CD4-positive, alpha-beta T cell (primary cell): ENCODE results near the gene PRRT1. TPM values are rescaled to one million over a fixed set of nuclear protein-coding genes. Genes with fewer than 3 reads are reported as not detected.

Experiments
- ATAC-seq: fragments of 200-7000 bp; cut with Tn5 transposase; one replicate; pipeline ENCODE4 v1.10.0; 2022; ENCODE audit warnings: mild to moderate bottlenecking; ENCODE audit not compliant: poor library complexity
- CTCF ChIA-PET: fragments of 350-600 bp; sonication (Branson Sonifier 250); formaldehyde crosslinking; loops from one replicate; lab custom pipeline; 2021; ENCODE audit warnings: antibody characterized with exemption, inconsistent platforms; lab: Charles Lee
- POLR2A ChIA-PET: fragments of 350-600 bp; sonication (Branson Sonifier 250); formaldehyde crosslinking; loops from one replicate; lab custom pipeline; 2021; ENCODE audit warnings: antibody characterized with exemption, inconsistent platforms; lab: Charles Lee
- DNase-seq, 14 experiments: peaks; one replicate each; pipeline ENCODE4 v3.0.0-alpha.2; 2013 to 2020; ENCODE audit warnings: mixed read lengths in 2 of 14
- H3K27ac ChIP-seq, 2 donors: one replicate each; pipeline versions ENCODE4 v1.5.1 to v1.7.0; 2013; ENCODE audit warnings: low read length in 2 of 2, low read depth in 1 of 2, mild to moderate bottlenecking in 1 of 2
- H3K27me3 ChIP-seq, 2 experiments: 1 replicate in 1 of 2; 2 replicates in 1 of 2; pipeline versions ENCODE4 v1.6.1 to v1.7.0; 2013; ENCODE audit warnings: low read length in 2 of 2, control low read depth in 1 of 2, mild to moderate bottlenecking in 1 of 2, moderate library complexity in 1 of 2; ENCODE audit not compliant: insufficient read depth in 2 of 2, control insufficient read depth in 1 of 2
- H3K36me3 ChIP-seq: one replicate; pipeline ENCODE4 v1.6.1; 2013; ENCODE audit warnings: low read length, control low read depth; ENCODE audit not compliant: insufficient read depth
- H3K4me1 ChIP-seq: one replicate; pipeline ENCODE4 v1.6.1; 2013; ENCODE audit warnings: low read length, control low read depth; ENCODE audit not compliant: insufficient read depth
- H3K4me3 ChIP-seq: one replicate; pipeline ENCODE4 v1.5.1; 2013; ENCODE audit warnings: mild to moderate bottlenecking, low read length, moderate library complexity
- H3K9me3 ChIP-seq, 2 experiments: 1 replicate in 1 of 2; 2 replicates in 1 of 2; pipeline versions ENCODE4 v1.6.1 to v1.7.0; 2013; ENCODE audit warnings: low read length in 2 of 2, mild to moderate bottlenecking in 2 of 2, control low read depth in 1 of 2, moderate library complexity in 1 of 2; ENCODE audit not compliant: control insufficient read depth in 1 of 2, insufficient read depth in 1 of 2
- H3K27ac Mint-ChIP-seq: one replicate; pipeline ENCODE4 v1.8.0; 2020; ENCODE audit warnings: mixed read lengths
- H3K27me3 Mint-ChIP-seq: one replicate; pipeline ENCODE4 v1.8.0; 2021; ENCODE audit warnings: mixed read lengths
- H3K36me3 Mint-ChIP-seq: one replicate; pipeline ENCODE4 v1.8.0; 2021; ENCODE audit warnings: low read depth, mixed read lengths
- H3K4me1 Mint-ChIP-seq: one replicate; pipeline ENCODE4 v1.8.0; 2021; ENCODE audit warnings: low read depth, mixed read lengths
- H3K4me3 Mint-ChIP-seq: one replicate; pipeline ENCODE4 v1.8.0; 2020; ENCODE audit warnings: mild to moderate bottlenecking, mixed read lengths
- H3K9me3 Mint-ChIP-seq: one replicate; pipeline ENCODE4 v1.8.0; 2020; ENCODE audit warnings: mixed read lengths
- intact Hi-C, 2 experiments: fragments of 100-400 bp; cut with DNase I in 1 of 2; cut with micrococcal nuclease in 1 of 2; formaldehyde crosslinking; loops; one replicate each; pipeline versions ENCODE4 v1.15.1 to v1.9.0; 2023 to 2025; cut with DNase I, micrococcal nuclease
- total RNA-seq, 174 experiments: library from RNA in 2 of 174; stranded (reverse) in 2 of 174; gene quantifications; one replicate each; pipeline ENCODE4 v1.2.3 and lab custom pipeline; 2021 to 2026
- TF ChIP-seq, protein P1 (sequence below): fragments of 200-600 bp; IDR thresholded peaks from one replicate; pipeline ENCODE4 v1.8.0; 2022; ENCODE audit warnings: antibody characterized with exemption, mild to moderate bottlenecking

The PRRT1 gene
- total RNA-seq, 2 experiments from 2014 or later, result 2.6 to 3.2 TPM

DNA sequence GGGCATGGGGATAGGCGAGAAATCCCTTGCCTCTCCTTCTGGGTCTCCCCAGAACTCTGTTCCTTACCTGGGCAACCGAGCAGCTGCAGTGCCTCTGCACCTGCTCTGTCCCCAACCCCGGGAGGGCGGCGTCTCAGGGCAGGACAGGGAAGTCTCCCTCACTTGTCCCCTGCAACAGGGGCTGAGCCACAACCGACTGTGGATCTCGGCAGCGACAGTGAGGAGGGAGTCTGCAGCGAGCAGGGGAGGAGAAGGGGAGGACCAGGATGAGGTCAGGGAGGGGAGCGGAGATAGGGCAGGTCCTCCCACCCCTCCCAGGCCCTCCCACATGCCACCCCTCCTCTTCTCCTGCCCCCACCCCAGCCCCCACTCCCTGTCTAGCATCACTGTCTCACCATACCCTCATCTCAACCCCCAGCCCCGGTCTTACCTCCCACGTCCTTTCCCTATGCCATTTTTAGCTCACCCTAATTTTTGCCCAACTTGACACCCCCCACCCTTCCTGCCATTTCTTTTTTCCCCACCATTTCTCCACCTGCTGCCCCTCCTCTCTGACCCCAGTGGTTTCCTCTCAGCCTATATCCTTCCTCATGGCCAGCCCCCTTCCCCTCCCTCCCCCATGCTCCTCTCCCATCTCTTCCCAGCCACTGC is 42.5 kb downstream of the PRRT1 start, which contains the start of gene TNXB:
TSS of gene TNXB (minus strand) at position 225 of the 651 bp plus-strand sequence. CDS start 11,140 bp downstream, outside the sequence.
- H3K4me1 Mint-ChIP-seq, result peaks cover 24% of the 10 kb centered on the region
- peak; percentile 43 for ATAC-seq
- no peaks in the 10 kb centered on the region for H3K36me3 ChIP-seq
- H3K4me3 ChIP-seq, result no peak within 1 kb of the TSS
- H3K36me3 Mint-ChIP-seq, result peaks cover 20% of the 10 kb centered on the region
- peaks cover 21% of the 10 kb centered on the region for H3K4me1 ChIP-seq
- peak within 1 kb of the TSS; percentile 58 for H3K27ac Mint-ChIP-seq
- no peak within 1 kb of the TSS for H3K27ac ChIP-seq
- intact Hi-C loops, result no loop called here
- TF ChIP-seq, protein P1, sequence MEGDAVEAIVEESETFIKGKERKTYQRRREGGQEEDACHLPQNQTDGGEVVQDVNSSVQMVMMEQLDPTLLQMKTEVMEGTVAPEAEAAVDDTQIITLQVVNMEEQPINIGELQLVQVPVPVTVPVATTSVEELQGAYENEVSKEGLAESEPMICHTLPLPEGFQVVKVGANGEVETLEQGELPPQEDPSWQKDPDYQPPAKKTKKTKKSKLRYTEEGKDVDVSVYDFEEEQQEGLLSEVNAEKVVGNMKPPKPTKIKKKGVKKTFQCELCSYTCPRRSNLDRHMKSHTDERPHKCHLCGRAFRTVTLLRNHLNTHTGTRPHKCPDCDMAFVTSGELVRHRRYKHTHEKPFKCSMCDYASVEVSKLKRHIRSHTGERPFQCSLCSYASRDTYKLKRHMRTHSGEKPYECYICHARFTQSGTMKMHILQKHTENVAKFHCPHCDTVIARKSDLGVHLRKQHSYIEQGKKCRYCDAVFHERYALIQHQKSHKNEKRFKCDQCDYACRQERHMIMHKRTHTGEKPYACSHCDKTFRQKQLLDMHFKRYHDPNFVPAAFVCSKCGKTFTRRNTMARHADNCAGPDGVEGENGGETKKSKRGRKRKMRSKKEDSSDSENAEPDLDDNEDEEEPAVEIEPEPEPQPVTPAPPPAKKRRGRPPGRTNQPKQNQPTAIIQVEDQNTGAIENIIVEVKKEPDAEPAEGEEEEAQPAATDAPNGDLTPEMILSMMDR, result no peak
- H3K27me3 Mint-ChIP-seq, result peaks cover 17% of the 10 kb centered on the region
- H3K9me3 ChIP-seq, result no peaks in the 10 kb centered on the region
- DNase-seq, result peak in 1 of 14 experiments; percentile 27
- CTCF ChIA-PET, result no interaction called here
- H3K4me3 Mint-ChIP-seq, result no peak within 1 kb of the TSS
- peaks cover 5% of the 10 kb centered on the region in 2 experiments for H3K27me3 ChIP-seq
- H3K9me3 Mint-ChIP-seq, result no peaks in the 10 kb centered on the region
- POLR2A ChIA-PET, result no interaction called here

DNA sequence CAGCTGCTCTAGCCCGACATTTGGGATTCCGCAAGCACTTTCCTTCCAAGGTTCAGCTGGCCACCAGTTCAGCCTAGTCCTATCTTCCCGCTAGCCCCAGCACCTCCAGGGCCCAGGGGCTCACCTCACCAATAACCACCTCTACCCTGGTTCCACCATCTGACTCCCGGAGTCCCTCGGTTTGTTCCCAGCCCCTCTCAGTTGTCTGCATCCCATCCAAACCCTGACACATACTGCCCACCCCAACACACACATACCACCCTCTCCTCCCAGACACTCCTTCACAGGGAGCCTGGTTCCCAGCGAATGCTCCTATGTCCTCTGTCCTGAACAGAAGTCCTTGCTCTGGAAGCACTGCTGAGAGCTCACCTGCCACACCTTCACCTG is 43.0 kb downstream of the PRRT1 start:
- ChIA-PET POLR2A (no interaction called here), CTCF (no interaction called here)
- Mint-ChIP-seq H3K27me3 (peaks cover 20% of the 10 kb centered on the region), H3K36me3 (peaks cover 19% of the 10 kb centered on the region), H3K9me3 (no peaks in the 10 kb centered on the region), H3K4me1 (peaks cover 24% of the 10 kb centered on the region), H3K27ac (peak overlapping the region; percentile 33), H3K4me3 (no peak overlapping the region)
- Histone ChIP-seq H3K27ac (no peak overlapping the region), H3K36me3 (no peaks in the 10 kb centered on the region), H3K4me3 (no peak overlapping the region), H3K4me1 (peaks cover 21% of the 10 kb centered on the region), H3K9me3 (no peaks in the 10 kb centered on the region), H3K27me3 (peaks cover 5% of the 10 kb centered on the region in 2 experiments)
- DNase-seq (no peak), ATAC-seq (no peak)
- TF ChIP-seq, protein P1, result no peak
- intact Hi-C loops, result no loop called here

DNA sequence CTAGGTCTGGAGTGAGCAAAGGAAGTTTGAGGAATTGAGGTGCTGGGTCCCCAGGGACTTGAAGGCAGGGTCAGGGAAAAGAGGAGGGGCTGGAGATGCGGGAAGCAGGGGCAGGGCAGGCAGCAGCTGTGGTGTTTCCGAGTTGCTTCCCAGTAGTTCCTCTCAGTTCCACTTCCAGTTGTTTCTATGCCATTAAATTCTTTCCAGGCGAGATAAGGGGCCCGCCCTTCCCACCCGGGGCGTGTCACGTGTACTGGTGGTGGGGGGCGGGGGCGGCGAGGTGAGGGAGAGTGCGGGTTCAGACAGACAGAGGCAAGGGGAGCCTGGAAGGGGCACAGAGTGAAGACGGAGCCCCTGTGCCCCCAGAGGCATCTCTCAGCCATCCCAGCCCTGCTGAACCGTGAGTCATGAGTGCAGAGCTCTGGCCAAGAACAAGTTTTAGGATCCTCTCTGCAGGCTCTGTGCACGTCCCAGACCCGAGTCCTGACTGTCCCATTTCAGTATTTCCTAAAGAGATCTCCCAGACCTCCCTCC is 43.6 kb downstream of the PRRT1 start:
- Histone ChIP-seq H3K9me3 (no peaks in the 10 kb centered on the region), H3K4me1 (peaks cover 21% of the 10 kb centered on the region), H3K36me3 (no peaks in the 10 kb centered on the region), H3K27ac (no peak overlapping the region), H3K4me3 (no peak overlapping the region), H3K27me3 (peaks cover 5% of the 10 kb centered on the region in 2 experiments)
- intact Hi-C loops, result no loop called here
- peaks cover 24% of the 10 kb centered on the region for H3K27me3 Mint-ChIP-seq
- H3K4me1 Mint-ChIP-seq, result peaks cover 24% of the 10 kb centered on the region
- H3K9me3 Mint-ChIP-seq, result no peaks in the 10 kb centered on the region
- no peak for DNase-seq
- POLR2A ChIA-PET, result no interaction called here
- peak overlapping the region; percentile 58 for H3K27ac Mint-ChIP-seq
- H3K36me3 Mint-ChIP-seq, result peaks cover 13% of the 10 kb centered on the region
- TF ChIP-seq, protein P1, result no peak
- peak; percentile 25 for ATAC-seq
- CTCF ChIA-PET, result no interaction called here
- H3K4me3 Mint-ChIP-seq, result no peak overlapping the region
